Activated CD4-positive, alpha-beta memory T cell treated with anti-CD3 and anti-CD28 coated beads for 36 hours (primary cell): ENCODE measurements around the gene WDR48. TPM values are rescaled to one million over a fixed set of nuclear protein-coding genes. Genes with fewer than 3 reads are reported as not detected.
A peak's percentile ranks its signal among the peaks of the same experiment; 100 is the strongest.

Source experiments
- CTCF ChIA-PET: fragments of 350-600 bp; sonication (Branson Sonifier 250); formaldehyde crosslinking; loops from one replicate; lab custom pipeline; 2021; ENCODE audit warnings: antibody characterized with exemption, inconsistent platforms; lab: Charles Lee
- POLR2A ChIA-PET: fragments of 350-600 bp; sonication (Branson Sonifier 250); formaldehyde crosslinking; loops from one replicate; lab custom pipeline; 2021; ENCODE audit warnings: antibody characterized with exemption; lab: Charles Lee
- DNase-seq: peaks from one replicate; pipeline ENCODE4 v3.0.0-alpha.2; 2020
- H3K27ac Mint-ChIP-seq: one replicate; pipeline ENCODE4 v1.8.0; 2021; ENCODE audit warnings: mixed read lengths
- H3K27me3 Mint-ChIP-seq: one replicate; pipeline ENCODE4 v1.8.0; 2021; ENCODE audit warnings: mixed read lengths
- H3K36me3 Mint-ChIP-seq: one replicate; pipeline ENCODE4 v1.8.0; 2021; ENCODE audit warnings: mixed read lengths
- H3K4me1 Mint-ChIP-seq: one replicate; pipeline ENCODE4 v1.8.0; 2021; ENCODE audit warnings: low read depth, mixed read lengths
- H3K4me3 Mint-ChIP-seq: one replicate; pipeline ENCODE4 v1.8.0; 2021; ENCODE audit warnings: mild to moderate bottlenecking, mixed read lengths
- H3K9me3 Mint-ChIP-seq: one replicate; pipeline ENCODE4 v1.8.0; 2021; ENCODE audit warnings: mixed read lengths
- intact Hi-C: fragments of 100-400 bp; cut with micrococcal nuclease; formaldehyde crosslinking; loops from one replicate; pipeline ENCODE4 v1.15.1; 2023
- total RNA-seq, 2 experiments: library from RNA; stranded (reverse); gene quantifications; one replicate each; pipeline ENCODE4 v1.2.3, GENCODE V29; 2021

Gene WDR48
- total RNA-seq, 2 experiments from 2014 or later: 38.5 to 43.8 TPM

DNA sequence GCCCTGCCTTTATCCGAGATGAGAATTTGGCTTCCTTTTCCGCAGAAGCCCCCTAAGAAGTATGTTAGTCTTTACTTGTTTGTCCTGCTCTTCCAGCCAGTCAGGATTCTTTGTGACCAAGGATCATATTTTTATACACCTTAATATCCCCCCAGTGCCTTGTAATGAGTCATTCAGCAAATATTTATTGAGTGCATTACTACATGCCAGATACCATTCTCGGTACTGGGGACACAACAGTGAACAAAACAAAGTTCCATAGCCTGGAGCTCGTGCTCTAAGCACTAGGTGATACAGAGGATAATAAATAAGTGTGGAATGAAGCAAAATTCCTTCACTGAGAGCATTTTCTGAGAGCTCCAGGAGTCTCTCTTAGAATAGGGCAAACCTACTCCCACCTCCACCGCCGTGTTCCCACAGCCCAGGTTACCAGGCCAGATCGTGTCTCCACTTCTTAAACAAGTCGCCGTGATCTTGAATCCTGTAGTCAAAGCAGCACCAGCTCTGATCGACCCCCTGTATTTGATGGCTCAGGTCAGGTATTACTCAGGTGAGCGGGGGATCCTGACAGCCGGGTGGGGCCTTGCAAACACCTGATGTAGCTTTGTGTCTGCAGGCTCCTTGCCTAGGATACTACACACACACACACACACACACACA is 74.2 kb downstream of the WDR48 start:
- Mint-ChIP-seq H3K27me3 (no peaks in the 10 kb centered on the region), H3K4me3 (no peak overlapping the region), H3K9me3 (no peaks in the 10 kb centered on the region), H3K36me3 (no peaks in the 10 kb centered on the region), H3K27ac (no peak overlapping the region), H3K4me1 (peaks cover 18% of the 10 kb centered on the region)
- DNase-seq: peak; percentile 0
- ChIA-PET CTCF (interaction anchor here (0.8 to 9.6 kb wide), 9 partner anchors 8 to 236 kb away, joined by 3 to 173 read pairs (median 5); no protein-coding TSS in a partner anchor), POLR2A (interaction anchor here (0.6 kb wide), 1 partner anchor 50 kb away, joined by 3 read pairs; no protein-coding TSS in a partner anchor)
- intact Hi-C loops: loop anchor here (1.0 to 2.0 kb wide), 3 partner anchors 67 to 166 kb away; partner anchors contain the start of gene XIRP1

DNA sequence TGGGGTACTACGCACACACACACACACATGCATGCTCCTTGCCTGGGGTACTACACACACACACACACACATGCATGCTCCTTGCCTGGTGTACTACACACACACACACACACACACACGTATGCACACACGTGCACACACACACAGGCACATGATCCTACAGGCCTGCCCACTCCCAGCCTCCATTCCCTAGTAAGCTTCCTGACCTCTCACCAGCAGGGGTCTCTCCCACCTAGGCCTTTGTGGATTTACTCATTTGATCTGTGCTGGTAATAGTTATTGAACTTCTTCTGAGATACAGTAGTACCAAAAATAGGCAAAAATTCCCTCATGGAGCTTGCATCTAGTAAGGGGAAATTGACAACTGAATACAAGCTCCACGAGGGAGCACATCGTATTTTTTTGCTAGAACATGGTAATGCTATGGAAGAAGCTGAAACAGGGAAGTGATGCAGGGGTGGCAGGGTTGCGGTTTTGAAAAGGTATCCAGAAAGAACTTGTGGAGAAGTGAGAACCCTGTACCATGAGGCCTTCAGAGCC is 74.8 kb downstream of the WDR48 start:
- H3K9me3 Mint-ChIP-seq: no peaks in the 10 kb centered on the region
- POLR2A ChIA-PET: interaction anchor here (1.2 to 1.3 kb wide), 2 partner anchors 14 to 19 kb away, joined by 3 read pairs; partner anchors contain the start of genes GORASP1 and TTC21A
- no peaks in the 10 kb centered on the region for H3K36me3 Mint-ChIP-seq
- peaks cover 18% of the 10 kb centered on the region for H3K4me1 Mint-ChIP-seq
- H3K4me3 Mint-ChIP-seq: no peak overlapping the region
- CTCF ChIA-PET: interaction anchor here (0.8 to 9.6 kb wide), 15 partner anchors 9 to 252 kb away, joined by 3 to 173 read pairs (median 5); partner anchors contain the start of genes GORASP1 and TTC21A
- intact Hi-C loops: loop anchor here (1.0 to 2.0 kb wide), 3 partner anchors 66 to 166 kb away; partner anchors contain the start of gene XIRP1
- peak; percentile 65 for DNase-seq
- no peaks in the 10 kb centered on the region for H3K27me3 Mint-ChIP-seq
- no peak overlapping the region for H3K27ac Mint-ChIP-seq

DNA sequence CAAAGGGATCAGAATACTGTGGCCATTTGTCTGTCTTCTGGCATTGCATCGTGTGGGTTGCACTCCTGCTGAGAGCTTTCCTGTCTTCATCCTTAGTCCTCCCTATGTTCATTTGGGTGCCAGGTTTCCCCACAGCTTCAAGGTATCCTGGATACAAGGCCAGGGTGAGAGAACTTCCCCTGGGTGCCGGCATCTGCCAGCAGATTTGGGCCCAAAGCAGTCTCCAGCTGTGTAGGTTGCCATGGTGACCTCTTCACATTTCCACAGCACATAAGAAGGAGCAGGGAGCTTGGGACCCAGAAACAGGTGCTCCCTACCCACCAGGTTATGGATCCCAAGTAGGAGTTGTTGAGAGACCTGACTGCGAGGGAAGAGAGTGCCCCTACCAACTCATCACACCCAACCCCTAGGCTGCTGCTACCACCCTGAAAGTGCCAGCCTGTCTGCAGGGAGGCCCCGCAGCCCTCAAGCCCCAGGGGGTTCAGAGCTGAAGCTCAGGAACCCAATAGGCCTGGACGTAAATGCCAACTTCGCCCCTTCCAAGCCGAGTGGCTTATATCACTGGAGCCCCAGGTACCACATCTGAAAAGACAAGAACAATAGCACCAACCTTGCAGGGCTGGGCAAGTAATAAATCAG is 75.6 kb downstream of the WDR48 start:
- H3K4me3 Mint-ChIP-seq: no peak overlapping the region
- no peaks in the 10 kb centered on the region for H3K36me3 Mint-ChIP-seq
- H3K4me1 Mint-ChIP-seq: peaks cover 18% of the 10 kb centered on the region
- intact Hi-C loops: loop anchor here (2.0 kb wide), 1 partner anchor 65 kb away; the partner anchor contains the start of gene XIRP1
- ChIA-PET POLR2A (interaction anchor here (1.2 to 1.3 kb wide), 2 partner anchors 13 to 20 kb away, joined by 3 read pairs; partner anchors contain the start of genes GORASP1 and TTC21A), CTCF (interaction anchor here (0.8 to 9.6 kb wide), 16 partner anchors 11 to 251 kb away, joined by 3 to 173 read pairs (median 5); partner anchors contain the start of genes GORASP1 and TTC21A)
- DNase-seq: no peak
- no peaks in the 10 kb centered on the region for H3K27me3 Mint-ChIP-seq
- no peaks in the 10 kb centered on the region for H3K9me3 Mint-ChIP-seq
- no peak overlapping the region for H3K27ac Mint-ChIP-seq

DNA sequence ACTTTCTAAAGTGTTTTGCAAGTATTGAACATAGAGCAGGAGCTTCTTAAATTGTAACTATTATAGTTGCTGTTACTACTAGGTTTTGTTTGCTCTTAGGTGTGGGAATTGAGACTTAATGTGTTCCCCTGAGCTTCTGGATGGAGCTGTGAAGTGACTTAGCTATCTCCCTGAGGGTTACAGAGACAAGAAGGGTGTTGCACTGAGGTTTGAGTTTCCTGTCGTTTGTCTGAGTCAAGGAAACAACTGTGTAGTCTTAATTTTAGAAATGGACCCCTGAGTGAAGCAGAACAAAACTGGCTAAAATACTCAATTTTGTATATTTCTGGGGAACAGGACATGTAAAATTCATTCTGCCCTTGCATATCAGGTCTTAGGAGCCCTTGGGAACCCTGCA is 76.1 kb downstream of the WDR48 start:
- H3K36me3 Mint-ChIP-seq: no peaks in the 10 kb centered on the region
- intact Hi-C loops: loop anchor here (2.0 kb wide), 1 partner anchor 65 kb away; the partner anchor contains the start of gene XIRP1
- no peak for DNase-seq
- no peaks in the 10 kb centered on the region for H3K27me3 Mint-ChIP-seq
- peaks cover 18% of the 10 kb centered on the region for H3K4me1 Mint-ChIP-seq
- no peak overlapping the region for H3K27ac Mint-ChIP-seq
- CTCF ChIA-PET: interaction anchor here (0.8 to 9.6 kb wide), 9 partner anchors 14 to 250 kb away, joined by 3 to 173 read pairs (median 7); partner anchors contain the start of genes GORASP1 and TTC21A
- H3K4me3 Mint-ChIP-seq: no peak overlapping the region
- POLR2A ChIA-PET: interaction anchor here (1.2 to 1.3 kb wide), 2 partner anchors 13 to 20 kb away, joined by 3 read pairs; partner anchors contain the start of genes GORASP1 and TTC21A
- H3K9me3 Mint-ChIP-seq: no peaks in the 10 kb centered on the region

DNA sequence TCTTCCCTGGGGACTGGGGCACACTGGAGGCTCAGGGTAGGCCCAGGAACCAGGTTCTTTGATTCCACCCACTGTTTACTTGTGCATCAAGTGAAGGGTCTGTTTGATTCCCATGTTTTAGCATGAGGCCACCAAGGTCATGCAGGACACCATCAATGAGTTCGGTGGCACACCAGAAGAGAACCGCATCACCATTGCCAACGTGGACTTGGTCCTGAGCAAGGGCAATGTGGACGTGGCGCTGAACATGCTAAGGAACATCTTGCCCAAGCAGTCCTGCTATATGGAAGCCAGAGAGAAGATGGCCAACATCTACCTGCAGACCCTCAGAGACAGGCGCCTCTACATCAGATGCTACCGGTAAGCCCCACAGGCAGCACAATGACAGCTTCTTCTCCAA is 77.1 kb downstream of the WDR48 start:
- Mint-ChIP-seq H3K27ac (no peak overlapping the region), H3K36me3 (no peaks in the 10 kb centered on the region), H3K27me3 (no peaks in the 10 kb centered on the region), H3K4me3 (no peak overlapping the region), H3K9me3 (no peaks in the 10 kb centered on the region), H3K4me1 (peaks cover 18% of the 10 kb centered on the region)
- intact Hi-C loops: no loop called here
- CTCF ChIA-PET: interaction anchor here (1.2 to 9.6 kb wide), 4 partner anchors 47 to 249 kb away, joined by 3 to 173 read pairs (median 12); no protein-coding TSS in a partner anchor
- POLR2A ChIA-PET: no interaction called here
- DNase-seq: peak; percentile 0

DNA sequence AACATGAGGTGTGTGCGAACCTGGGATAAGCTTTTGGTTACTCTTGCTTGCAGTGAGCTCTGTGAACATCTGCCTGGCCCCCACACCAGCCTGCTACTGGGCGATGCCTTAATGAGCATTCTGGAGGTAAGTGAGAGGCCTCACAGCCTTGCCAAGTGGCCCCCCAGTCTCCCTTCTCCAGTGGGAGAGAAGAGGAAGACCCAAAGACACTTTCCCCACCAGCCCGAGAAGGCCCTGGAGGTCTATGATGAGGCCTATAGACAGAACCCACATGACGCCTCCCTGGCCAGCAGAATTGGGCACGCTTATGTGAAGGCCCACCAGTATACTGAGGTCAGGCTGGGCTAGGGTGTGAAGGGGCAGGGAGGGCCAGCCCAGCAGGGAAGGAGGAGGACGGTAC is 78.2 kb downstream of the WDR48 start:
- intact Hi-C loops: no loop called here
- POLR2A ChIA-PET: no interaction called here
- CTCF ChIA-PET: interaction anchor here (1.4 to 9.6 kb wide), 2 partner anchors 46 to 160 kb away, joined by 3 to 173 read pairs; no protein-coding TSS in a partner anchor
- H3K4me1 Mint-ChIP-seq: peaks cover 18% of the 10 kb centered on the region
- H3K36me3 Mint-ChIP-seq: no peaks in the 10 kb centered on the region
- no peak overlapping the region for H3K4me3 Mint-ChIP-seq
- no peaks in the 10 kb centered on the region for H3K27me3 Mint-ChIP-seq
- no peak overlapping the region for H3K27ac Mint-ChIP-seq
- no peaks in the 10 kb centered on the region for H3K9me3 Mint-ChIP-seq
- DNase-seq: peak; percentile 5

DNA sequence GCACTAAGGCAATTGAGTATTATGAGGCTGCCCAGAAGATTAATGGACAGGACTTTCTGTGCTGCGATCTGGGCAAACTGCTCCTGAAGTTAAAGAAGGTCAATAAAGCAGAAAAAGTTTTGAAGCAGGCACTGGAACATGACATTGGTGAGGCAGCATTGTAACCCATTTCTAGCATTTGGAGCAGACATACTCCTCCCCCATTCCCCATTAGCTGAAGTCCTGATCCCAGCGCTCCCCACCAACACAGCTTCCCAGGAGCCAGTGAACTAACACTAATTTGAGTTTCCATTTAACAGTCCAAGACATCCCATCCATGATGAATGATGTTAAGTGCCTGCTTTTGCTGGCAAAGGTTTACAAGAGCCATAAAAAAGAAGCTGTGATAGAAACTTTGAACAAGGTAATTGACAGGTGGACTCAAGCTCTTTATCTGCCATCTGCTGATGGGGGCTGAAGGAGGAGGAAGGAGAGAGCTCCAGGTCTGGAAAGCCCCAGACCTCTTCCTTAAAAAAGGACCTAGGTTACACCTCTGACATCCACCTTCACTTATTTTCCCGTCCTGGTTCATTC is 79.0 kb downstream of the WDR48 start:
- H3K27me3 Mint-ChIP-seq: no peaks in the 10 kb centered on the region
- ChIA-PET POLR2A (no interaction called here), CTCF (interaction anchor here (1.5 to 9.6 kb wide), 2 partner anchors 59 to 159 kb away, joined by 4 to 173 read pairs; no protein-coding TSS in a partner anchor)
- no peak overlapping the region for H3K27ac Mint-ChIP-seq
- H3K4me3 Mint-ChIP-seq: no peak overlapping the region
- intact Hi-C loops: no loop called here
- peaks cover 18% of the 10 kb centered on the region for H3K4me1 Mint-ChIP-seq
- no peaks in the 10 kb centered on the region for H3K9me3 Mint-ChIP-seq
- peak; percentile 0 for DNase-seq
- H3K36me3 Mint-ChIP-seq: no peaks in the 10 kb centered on the region

DNA sequence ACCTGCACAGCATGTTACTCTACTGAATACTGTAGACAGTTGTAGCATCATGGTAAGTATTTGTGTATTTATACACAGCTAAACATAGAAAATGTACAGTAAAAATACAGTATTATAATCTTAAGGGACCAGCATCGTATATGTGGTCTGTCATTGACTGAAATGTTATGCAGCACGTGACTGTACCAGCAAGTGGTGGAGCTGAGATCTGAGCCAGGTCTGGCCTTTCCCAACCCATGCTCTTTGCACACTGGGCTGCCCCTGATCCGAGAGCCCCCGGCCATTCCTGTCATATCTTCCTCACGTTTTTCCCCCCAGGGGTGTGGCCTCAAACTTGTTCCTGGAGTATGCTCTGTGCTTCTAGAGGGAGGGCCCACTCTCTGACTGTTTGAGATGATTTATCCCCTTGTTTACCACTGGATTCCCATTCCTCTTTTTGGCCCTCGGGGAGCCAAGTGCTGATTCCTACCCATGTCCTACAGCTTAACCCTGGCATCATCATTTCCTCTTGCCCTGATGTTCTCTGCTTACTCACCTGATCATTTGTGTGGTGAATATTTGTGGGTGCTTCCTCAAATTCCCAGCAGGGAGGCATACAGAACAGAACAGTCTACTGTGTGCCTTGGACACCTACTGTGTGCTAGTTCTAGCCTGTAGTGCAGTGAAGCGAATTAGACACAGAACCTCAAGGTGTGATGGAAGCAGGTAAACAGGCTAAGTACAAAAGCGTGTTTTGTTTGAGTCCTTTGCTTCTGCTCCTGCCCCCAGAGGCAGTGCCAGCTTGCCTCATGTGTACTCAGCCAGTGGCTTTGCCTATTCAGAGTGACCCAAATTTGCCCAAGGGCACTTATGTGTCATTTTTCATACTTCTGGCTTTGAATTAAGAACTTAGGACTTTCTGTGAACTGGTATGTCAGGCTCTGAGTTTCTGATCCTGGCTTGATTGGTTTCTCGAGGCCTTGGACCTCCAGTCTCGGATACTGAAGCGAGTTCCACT is 80.6 kb downstream of the WDR48 start:
- POLR2A ChIA-PET: no interaction called here
- no peak overlapping the region for H3K27ac Mint-ChIP-seq

DNA sequence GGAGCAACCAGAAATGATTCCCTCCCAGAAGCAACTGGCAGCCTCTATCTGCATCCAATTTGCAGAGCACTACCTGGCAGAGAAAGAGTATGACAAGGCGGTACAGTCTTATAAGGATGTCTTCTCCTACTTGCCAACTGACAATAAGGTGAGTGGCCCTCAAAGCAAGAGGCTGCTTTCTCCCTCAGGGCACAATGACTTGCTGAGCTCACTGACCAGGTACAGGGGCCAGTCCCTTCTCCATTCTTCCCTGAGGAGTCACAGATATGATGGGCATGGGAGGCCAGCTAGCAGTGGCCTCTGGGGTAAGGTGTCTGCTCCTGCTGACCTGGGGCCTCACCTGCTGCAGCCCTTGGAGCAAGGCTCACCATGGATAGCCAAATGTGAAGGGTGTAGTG is 81.3 kb downstream of the WDR48 start:
- CTCF ChIA-PET: interaction anchor here (1.3 to 1.8 kb wide), 2 partner anchors 159 to 245 kb away, joined by 5 to 7 read pairs; no protein-coding TSS in a partner anchor
- Mint-ChIP-seq H3K27ac (no peak overlapping the region), H3K27me3 (no peaks in the 10 kb centered on the region), H3K4me1 (peaks cover 7% of the 10 kb centered on the region), H3K9me3 (no peaks in the 10 kb centered on the region), H3K36me3 (no peaks in the 10 kb centered on the region), H3K4me3 (no peak overlapping the region)
- POLR2A ChIA-PET: interaction anchor here (1.1 kb wide), 1 partner anchor 25 kb away, joined by 3 read pairs; no protein-coding TSS in a partner anchor
- DNase-seq: no peak
- intact Hi-C loops: no loop called here

More for the DNA sequence above, 80.6 kb downstream of the WDR48 start:
- H3K4me3 Mint-ChIP-seq: no peak overlapping the region
- H3K36me3 Mint-ChIP-seq: no peaks in the 10 kb centered on the region
- H3K9me3 Mint-ChIP-seq: no peaks in the 10 kb centered on the region
- CTCF ChIA-PET: interaction anchor here (1.5 to 9.6 kb wide), 3 partner anchors 57 to 159 kb away, joined by 4 to 173 read pairs (median 7); no protein-coding TSS in a partner anchor
- H3K27me3 Mint-ChIP-seq: no peaks in the 10 kb centered on the region
- H3K4me1 Mint-ChIP-seq: peaks cover 9% of the 10 kb centered on the region
- DNase-seq: no peak
- intact Hi-C loops: no loop called here

DNA sequence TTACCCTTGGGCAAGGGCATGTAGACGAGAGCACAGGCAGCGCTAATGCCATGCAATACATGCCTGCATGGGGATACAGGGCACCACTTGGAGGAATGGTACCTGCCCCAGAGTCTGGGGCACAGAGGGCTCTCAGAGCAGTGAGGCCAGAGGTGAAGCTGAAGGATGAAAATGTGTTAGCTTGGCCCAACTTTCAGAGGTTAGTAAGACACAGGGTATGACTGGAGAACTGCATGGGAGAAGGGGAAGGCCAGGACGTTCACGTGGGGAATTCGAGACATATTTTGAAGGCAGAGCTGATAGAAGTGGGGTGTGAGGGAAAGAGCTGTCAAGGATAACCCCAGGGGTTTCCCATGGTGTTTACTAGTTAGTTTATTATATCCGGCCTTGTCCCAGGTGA is 82.0 kb downstream of the WDR48 start:
- Mint-ChIP-seq H3K27ac (no peak overlapping the region), H3K9me3 (no peaks in the 10 kb centered on the region), H3K4me3 (no peak overlapping the region), H3K36me3 (no peaks in the 10 kb centered on the region), H3K27me3 (no peaks in the 10 kb centered on the region), H3K4me1 (peaks cover 12% of the 10 kb centered on the region)
- ChIA-PET CTCF (interaction anchor here (1.3 to 1.8 kb wide), 2 partner anchors 158 to 244 kb away, joined by 5 to 7 read pairs; no protein-coding TSS in a partner anchor), POLR2A (interaction anchor here (1.1 kb wide), 1 partner anchor 26 kb away, joined by 3 read pairs; no protein-coding TSS in a partner anchor)
- no peak for DNase-seq
- intact Hi-C loops: no loop called here
